GM12874 (cell line): Measurements from ENCODE around the gene CENPA.

Experiments used
- CTCF ChIP-seq: IDR thresholded peaks from 2 replicates; pipeline ENCODE4 v1.5.1; 2011; ENCODE audit warnings: low read depth, mild to moderate bottlenecking, control low read depth, low read length, moderate library complexity; ENCODE audit not compliant: insufficient read depth

The CENPA gene

GRCh38 chr2:26807788-26808460 is 22.1 kb downstream of the CENPA start:
- TF ChIP-seq CTCF, result no peak

- TF ChIP-seq CTCF, result no peak
Observed at GRCh38 chr2:26809211-26809610, 23.4 kb downstream of the CENPA start.

- no peak for TF ChIP-seq CTCF
Observed at GRCh38 chr2:26809876-26810577, 24.2 kb downstream of the CENPA start.

GRCh38 chr2:26811261-26811660 is 25.4 kb downstream of the CENPA start:
- no peak for TF ChIP-seq CTCF

GRCh38 chr2:26811791-26812694 is 26.2 kb downstream of the CENPA start:
- no peak for TF ChIP-seq CTCF

GRCh38 chr2:26812731-26813130 is 26.9 kb downstream of the CENPA start:
- no peak for TF ChIP-seq CTCF

GRCh38 chr2:26816893-26817292 is 31.0 kb downstream of the CENPA start:
- TF ChIP-seq CTCF, result no peak
